Prostate gland (tissue), 2 donors: ENCODE results near the gene PADI2.

ENCODE experiments used
- POLR2AphosphoS5 ChIP-seq: sonication (generic); formaldehyde crosslinking; IDR thresholded peaks from one replicate; pipeline ENCODE4 v1.6.1; 2017; ENCODE audit warnings: antibody characterized with exemption
- TF ChIP-seq, protein P1 (sequence below), 4 experiments: fragments of 200-600 bp in 2 of 4; fragments of 450-650 bp in 2 of 4; sonication (generic) in 2 of 4; IDR thresholded peaks; 1 replicate in 3 of 4; 2 replicates in 1 of 4; pipeline ENCODE4 v1.5.1; 2016 to 2019; ENCODE audit warnings: antibody characterized with exemption in 4 of 4, mild to moderate bottlenecking in 2 of 4, moderate library complexity in 2 of 4

DNA sequence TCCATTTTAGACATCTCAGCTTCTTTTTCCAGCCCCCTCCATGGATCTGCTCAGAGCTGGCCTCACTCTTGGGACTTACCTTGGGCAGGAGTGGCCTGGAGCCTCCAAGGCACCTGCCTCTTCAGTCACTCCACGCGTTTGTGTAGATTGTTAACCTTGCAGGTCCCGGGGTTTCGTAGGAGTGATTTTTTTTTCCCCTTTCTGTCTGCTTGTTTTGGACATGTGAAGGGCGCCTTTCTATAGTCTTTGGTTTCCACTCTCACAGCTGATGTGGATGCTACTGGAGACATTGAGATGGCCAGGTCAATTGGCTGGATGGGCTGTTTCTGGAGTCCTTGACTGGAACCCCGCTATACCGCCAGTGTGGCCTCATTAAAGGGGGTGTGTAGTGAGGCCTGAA lies 63.5 kb downstream of the PADI2 start:
- no peak for TF ChIP-seq POLR2AphosphoS5
- TF ChIP-seq, protein P1, sequence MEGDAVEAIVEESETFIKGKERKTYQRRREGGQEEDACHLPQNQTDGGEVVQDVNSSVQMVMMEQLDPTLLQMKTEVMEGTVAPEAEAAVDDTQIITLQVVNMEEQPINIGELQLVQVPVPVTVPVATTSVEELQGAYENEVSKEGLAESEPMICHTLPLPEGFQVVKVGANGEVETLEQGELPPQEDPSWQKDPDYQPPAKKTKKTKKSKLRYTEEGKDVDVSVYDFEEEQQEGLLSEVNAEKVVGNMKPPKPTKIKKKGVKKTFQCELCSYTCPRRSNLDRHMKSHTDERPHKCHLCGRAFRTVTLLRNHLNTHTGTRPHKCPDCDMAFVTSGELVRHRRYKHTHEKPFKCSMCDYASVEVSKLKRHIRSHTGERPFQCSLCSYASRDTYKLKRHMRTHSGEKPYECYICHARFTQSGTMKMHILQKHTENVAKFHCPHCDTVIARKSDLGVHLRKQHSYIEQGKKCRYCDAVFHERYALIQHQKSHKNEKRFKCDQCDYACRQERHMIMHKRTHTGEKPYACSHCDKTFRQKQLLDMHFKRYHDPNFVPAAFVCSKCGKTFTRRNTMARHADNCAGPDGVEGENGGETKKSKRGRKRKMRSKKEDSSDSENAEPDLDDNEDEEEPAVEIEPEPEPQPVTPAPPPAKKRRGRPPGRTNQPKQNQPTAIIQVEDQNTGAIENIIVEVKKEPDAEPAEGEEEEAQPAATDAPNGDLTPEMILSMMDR (IDR thresholded peaks at IDR 0.05) = no peak
